G401 (cell line): ENCODE data around the gene HLA-DRB1. TPM values are rescaled to one million over a fixed set of nuclear protein-coding genes. Genes with fewer than 3 reads are reported as not detected.
"Not testable (repeated sequence)": the region's sequence is repeated elsewhere in the genome, so short reads cannot be mapped to it uniquely, and the experiment has no call there.

Experiments used
- DNase-seq: peaks from one replicate; pipeline ENCODE4 v3.0.0-alpha.2; 2015; ENCODE audit warnings: low spot score
- in situ Hi-C: cut with HindIII; loops from 2 replicates; pipeline ENCODE4 v1.10.0; 2016; ENCODE audit warnings: low sequenced_read_pairs, mixed read lengths
- total RNA-seq: library from RNA; depleted of rRNA; stranded (reverse); fragments of >200 nt; shearing (Covaris generic); gene quantifications from 2 replicates; pipeline ENCODE4 v1.2.3, GENCODE V29; 2014; rRNA removed

Gene HLA-DRB1
- total RNA-seq, 1 experiment from 2014 or later, result not detected

DNA sequence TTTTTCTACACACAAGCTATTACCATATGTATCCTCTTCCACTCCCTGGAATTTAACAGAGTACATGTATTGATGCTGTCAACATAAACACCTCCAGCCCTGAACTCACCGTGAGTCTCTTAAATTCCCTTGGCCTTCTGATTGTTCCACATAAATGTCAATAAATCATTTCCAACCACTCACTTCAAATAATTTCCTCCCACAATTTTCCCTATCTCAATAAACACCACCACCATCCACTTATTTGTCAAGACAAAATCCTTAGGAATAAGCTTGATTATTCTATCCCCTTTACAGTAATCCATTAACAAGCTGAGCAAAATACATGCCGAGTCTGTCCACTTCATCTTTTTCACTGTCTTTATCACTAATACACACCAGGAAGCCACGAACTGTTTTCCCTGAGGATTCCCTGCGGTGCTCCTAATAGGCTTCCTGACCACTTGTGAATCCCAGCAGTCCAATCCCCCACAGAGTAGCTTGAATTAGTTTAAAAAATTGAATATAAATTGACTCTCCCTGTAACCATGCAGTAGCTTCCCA lies 19.2 kb downstream of the HLA-DRB1 start:
- in situ Hi-C loops, result no loop called here
- no peak for DNase-seq

- no peak for DNase-seq
- in situ Hi-C loops, result no loop called here
These were observed 21.1 kb downstream of the HLA-DRB1 start for GRCh38 chr6:32568561-32568960.

DNA sequence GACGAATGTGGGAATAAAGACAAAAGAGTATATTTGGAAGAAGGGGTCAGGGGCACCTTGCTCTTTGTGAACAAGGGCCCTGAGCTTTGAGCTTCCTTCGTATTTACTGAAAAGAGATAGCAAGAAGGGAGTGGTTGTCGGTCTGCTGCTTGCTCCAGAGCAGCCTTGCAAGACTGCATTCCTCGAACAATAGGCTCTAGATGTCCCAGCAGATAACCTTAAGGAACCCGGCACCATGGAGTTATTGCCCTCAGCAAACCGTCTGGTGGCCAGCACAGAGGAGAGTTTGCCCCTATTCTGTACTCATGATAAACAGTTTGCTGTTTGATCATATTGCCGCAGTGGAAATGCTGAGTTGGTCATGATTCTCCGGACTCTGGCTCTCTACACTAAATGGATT lies 22.7 kb downstream of the HLA-DRB1 start:
- in situ Hi-C loops, result no loop called here
- DNase-seq, result no peak

DNA sequence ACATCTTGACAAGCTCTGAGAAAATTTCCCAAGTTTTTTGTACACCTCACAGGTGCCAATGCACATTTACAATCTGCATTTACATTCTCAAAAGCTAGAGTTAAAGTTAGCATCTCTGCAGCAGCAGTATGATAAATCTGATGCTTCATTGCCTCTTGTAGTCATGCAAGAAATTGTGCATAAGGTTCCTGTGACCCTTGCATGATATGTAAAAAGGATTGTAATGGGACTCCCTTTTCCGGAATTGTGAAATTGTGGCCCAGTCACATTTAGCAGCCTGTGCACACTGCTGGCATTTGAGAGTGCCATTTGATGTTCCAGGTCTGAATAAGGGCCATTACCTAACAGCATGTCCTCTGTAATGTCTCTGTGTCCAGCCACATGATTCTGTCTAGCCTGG lies 24.1 kb downstream of the HLA-DRB1 start:
- no peak for DNase-seq
- in situ Hi-C loops, result no loop called here

- in situ Hi-C loops, result no loop called here
These were observed 26.7 kb downstream of the HLA-DRB1 start for GRCh38 chr6:32562940-32563339.

DNA sequence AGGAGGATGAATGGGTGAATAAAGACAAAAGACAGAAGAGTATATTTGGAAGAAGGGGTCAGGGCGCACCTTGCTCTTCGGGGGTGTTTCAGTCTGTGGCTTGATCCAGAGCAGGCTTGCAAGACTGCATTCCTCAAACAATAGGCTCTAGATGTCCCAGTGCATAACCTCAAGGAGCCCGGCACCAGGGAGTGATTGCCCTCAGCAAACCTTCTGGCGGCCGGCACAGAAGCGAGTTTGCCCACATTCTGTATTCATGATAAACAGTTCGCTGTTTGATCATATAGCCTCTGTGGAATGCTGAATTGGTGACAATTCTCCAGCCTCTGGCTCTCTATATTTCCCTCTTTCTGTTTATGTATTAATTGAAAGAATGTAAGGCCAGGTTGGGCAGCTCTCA lies 29.9 kb downstream of the HLA-DRB1 start:
- no peak for DNase-seq
- in situ Hi-C loops, result no loop called here

More at GRCh38 chr6:32562940-32563339, 26.7 kb downstream of the HLA-DRB1 start:
- no peak for DNase-seq

- no peak for DNase-seq
- in situ Hi-C loops, result no loop called here
These were observed 31.1 kb downstream of the HLA-DRB1 start for GRCh38 chr6:32558426-32559057.

DNA sequence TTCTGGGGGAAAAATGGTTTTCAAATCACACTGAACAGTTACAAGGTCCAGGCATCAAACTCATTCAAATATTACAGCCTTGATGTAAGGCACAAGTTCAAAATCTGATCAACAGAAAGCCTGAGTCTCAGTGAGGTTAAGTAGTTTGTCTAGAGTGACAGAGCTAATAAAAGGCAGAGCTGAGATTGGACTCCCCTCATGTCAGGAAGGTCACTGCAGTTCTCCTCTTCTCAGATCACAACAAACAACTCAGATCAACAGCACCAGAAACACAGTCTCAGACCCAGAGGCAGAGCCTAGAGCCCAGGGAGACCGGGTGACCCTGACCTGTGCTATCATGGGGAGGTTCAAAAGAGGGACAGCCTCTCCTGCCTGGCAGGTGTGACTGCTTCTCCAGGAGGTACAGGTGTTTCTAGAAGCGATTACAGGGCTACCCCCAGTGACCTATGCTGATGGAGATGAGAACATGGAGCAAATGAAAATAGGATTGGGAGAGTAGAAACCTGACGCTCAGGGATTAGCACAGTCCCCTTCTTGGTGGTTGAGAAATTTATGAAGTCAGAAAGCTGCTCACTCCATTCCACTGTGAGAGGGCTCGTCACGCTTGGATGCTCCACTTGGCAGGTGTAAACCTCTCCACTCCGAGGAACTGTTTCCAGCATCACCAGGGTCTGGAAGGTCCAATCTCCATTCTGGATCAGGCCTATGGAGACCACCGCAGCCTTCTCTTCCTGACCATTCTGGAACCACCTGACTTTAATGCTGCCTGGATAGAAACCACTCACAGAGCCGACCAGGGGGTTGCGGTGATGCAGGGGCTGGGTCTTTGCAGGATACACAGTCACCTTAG lies 35.3 kb downstream of the HLA-DRB1 start:
- in situ Hi-C loops, result no loop called here
- DNase-seq, result no peak

GRCh38 chr6:32553037-32553742 lies 36.5 kb downstream of the HLA-DRB1 start:
- DNase-seq, result no peak
- in situ Hi-C loops, result no loop called here

DNA sequence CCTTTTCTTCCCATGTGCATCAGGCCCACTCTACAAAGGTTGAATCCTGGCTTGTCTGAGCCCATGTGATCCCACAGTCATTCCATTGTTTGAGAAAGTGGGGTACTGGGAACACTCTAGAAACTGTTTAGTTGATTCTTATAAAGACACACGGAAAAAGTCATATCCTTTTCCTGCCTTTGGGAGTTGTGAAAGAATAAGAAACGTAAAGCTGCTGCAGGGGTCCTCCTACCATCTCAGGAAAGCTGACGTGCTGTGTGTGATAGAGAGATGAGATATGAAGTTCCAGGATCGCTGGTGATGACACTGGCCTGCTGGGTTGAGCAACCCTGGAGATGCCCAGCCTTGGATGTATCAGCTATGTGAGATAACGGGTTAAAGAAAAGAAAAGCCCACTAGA lies 38.2 kb downstream of the HLA-DRB1 start:
- in situ Hi-C loops, result no loop called here

DNA sequence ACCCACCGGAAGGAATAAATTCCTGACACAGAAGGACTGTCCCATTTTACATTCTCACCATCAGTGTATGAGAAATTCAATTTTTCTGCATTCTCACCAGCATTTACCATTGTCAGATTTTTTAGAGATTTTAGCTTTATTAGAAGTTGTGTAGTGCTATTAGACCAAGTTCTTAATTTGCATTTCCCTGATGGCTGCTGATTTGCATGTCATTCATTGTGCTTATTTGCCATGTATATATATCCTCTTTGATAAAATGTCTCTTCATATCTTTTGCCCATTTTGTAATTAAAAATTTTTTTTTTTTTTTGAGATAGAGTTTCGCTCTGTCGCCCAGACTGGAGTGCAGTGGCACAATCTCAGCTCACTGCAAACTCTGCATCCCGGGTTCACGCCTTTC lies 49.8 kb downstream of the HLA-DRB1 start:
- in situ Hi-C loops, result no loop called here

More for the DNA sequence above, 38.2 kb downstream of the HLA-DRB1 start:
- no peak for DNase-seq

GRCh38 chr6:32530431-32530793 lies 59.2 kb downstream of the HLA-DRB1 start:
- DNase-seq, in situ Hi-C loops: not testable (repeated sequence)

More for the DNA sequence above, 49.8 kb downstream of the HLA-DRB1 start:
- no peak for DNase-seq

GRCh38 chr6:32529697-32530430 lies 59.8 kb downstream of the HLA-DRB1 start, which contains the start of gene HLA-DRB5:
HLA-DRB5 (minus strand) TSS chr6:32530287; CDS start chr6:32530224, 63 bp downstream.
- in situ Hi-C loops, result loop anchor here (5.0 kb wide), 1 partner anchor 57 kb away; the partner anchor contains the start of gene HLA-DRB1

More at GRCh38 chr6:32529697-32530430, 59.8 kb downstream of the HLA-DRB1 start, which contains the start of gene HLA-DRB5:
- DNase-seq, result no peak

Other genes starting within 250 kb of the HLA-DRB1 start
- not detected in 2 replicates for gene TSBP1, start 217.9 kb downstream of the HLA-DRB1 start, total RNA-seq
- not detected in 2 replicates for gene BTNL2, start 182.7 kb downstream of the HLA-DRB1 start, total RNA-seq
- gene HLA-DRA, start 150.0 kb downstream of the HLA-DRB1 start, total RNA-seq, result not detected in 2 replicates
- gene HLA-DRB5, start 59.6 kb downstream of the HLA-DRB1 start, total RNA-seq, result not detected in 2 replicates
- not detected in 2 replicates for gene HLA-DQA1, start 47.6 kb upstream of the HLA-DRB1 start, total RNA-seq
- gene HLA-DQB1, start 76.8 kb upstream of the HLA-DRB1 start, total RNA-seq, result not detected in 2 replicates
- not detected in 2 replicates for gene HLA-DQA2, start 151.5 kb upstream of the HLA-DRB1 start, total RNA-seq
- gene HLA-DQB2, start 173.7 kb upstream of the HLA-DRB1 start, total RNA-seq, result not detected in 2 replicates
- gene HLA-DOB, start 227.2 kb upstream of the HLA-DRB1 start, total RNA-seq, result not detected in 2 replicates
- 8.9 and 14.5 TPM in 2 replicates for gene TAP2, start 248.9 kb upstream of the HLA-DRB1 start, total RNA-seq